ENCODE data around the gene COL25A1.

The COL25A1 gene

GRCh38 chr4:109302361-109303139 is at the start of gene COL25A1:
Gene COL25A1 (minus strand): TSS chr4:109302658.
- peak in 1 of 2 donors; percentile 4 for DNase-seq (ENCODE audit: low read depth in 2 of 2)

GRCh38 chr4:109350121-109350520 is 47.7 kb upstream of the COL25A1 start:
- DNase-seq (ENCODE audit: low read depth in 2 of 2), result no peak

DNA sequence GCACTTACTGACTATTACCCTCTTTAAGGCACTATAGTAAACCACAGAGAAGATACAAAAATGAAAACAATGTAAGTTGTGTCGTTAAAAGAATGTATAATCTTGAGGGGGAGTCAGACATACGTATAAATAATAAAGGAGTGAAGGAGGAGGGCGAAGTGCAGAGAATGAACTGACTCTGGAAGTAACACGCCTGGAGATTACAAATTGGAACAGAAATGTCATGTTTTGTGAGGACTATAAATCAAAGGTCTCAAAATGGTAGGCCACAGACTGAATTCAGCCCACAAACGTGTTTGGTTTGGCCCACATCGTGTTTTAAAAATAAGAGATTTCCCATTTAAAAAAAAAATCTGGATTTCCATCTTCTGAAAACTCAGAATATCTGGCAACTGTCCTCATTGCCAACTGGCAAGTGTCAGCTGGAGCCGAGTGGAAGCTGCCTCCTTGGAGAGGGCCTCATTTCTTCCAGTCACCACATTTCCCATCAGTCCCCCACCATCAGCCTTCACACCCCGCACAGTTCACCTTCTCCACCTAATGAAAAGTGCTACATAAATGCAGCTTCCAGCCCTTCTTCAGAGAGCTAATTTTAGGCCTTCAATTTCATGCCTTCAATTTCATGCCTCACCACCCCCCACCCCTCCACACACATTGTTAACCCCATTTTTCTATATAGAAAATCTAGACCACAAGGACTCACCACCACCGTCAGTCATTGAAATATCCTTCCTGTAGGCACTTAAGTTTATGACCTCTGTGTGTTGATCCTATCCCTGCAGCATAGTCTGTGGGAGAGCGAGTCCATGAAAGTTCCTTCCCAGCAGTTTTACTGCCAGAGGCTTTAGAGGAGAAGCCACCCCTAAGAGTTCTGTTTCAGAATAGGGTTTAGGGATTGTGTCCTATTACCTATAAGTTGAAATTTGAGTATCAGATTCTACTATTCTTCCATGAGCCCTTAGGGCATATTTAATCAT is 32.0 kb upstream of the COL25A1 start:
- no peak for DNase-seq (ENCODE audit: low read depth in 2 of 2)

DNA sequence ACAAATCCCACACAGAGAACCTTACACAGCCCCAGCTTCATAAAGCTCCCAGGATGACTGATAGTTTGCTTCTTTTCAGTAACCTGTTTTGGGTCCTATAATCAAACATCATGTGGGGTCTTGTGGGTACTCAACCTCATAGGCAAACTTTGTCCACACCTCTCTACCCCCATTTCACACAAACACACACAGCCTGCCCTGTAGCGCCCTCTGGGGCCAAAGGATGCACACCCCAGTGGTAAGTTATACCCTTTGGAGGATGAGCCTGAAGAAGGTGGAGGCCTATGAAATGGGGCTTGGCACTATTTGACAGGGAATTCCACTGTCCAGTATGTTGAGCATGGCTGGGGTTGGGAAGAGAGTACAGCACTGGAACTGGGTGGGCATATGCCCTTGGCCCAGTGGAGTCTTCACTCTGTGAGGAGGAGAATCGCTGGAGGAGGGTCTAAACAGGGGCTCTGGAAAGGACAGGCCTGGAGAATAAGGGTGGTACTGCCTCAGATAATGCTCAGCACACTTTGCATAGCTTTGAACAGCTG is 30.5 kb upstream of the COL25A1 start:
- DNase-seq (ENCODE audit: low read depth in 2 of 2), result no peak

DNA sequence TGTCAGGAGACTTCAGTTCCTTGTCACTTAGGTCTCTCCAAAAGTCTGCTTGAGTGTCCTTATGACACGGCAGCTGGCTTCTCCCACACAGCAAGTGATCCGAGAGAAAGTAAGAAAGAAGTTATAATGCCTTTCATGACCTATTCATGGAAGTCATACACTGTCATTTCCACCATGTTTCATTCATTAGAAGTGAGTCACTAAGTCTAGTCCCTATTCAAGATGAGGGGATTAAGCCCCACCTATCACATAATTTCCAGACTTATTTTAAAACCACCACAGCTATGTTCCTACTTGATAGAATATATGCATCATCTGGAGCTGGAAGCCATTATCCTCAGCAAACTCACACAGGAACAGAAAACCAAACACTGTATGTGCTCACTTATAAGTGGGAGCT is 25.2 kb upstream of the COL25A1 start:
- no peak for DNase-seq (ENCODE audit: low read depth in 2 of 2)

DNA sequence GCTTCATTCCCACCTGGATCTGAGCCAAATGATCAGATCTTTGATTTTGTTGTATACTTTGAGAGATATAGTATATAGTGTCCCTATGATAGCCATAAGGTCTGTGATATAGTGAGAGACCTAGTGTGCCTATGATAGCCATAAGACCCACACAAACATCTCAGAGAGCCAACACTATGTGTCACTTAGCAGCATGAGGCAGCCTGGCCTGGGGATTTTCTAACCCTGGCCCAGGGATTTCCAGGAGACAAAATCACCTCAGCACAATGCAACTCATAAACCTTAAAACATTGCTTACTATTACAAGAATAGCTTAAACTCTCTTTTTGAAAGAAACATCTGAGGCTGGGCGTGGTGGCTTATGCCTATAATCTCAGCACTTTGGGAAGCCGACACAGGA is 23.2 kb upstream of the COL25A1 start:
- no peak for DNase-seq (ENCODE audit: low read depth in 2 of 2)

DNA sequence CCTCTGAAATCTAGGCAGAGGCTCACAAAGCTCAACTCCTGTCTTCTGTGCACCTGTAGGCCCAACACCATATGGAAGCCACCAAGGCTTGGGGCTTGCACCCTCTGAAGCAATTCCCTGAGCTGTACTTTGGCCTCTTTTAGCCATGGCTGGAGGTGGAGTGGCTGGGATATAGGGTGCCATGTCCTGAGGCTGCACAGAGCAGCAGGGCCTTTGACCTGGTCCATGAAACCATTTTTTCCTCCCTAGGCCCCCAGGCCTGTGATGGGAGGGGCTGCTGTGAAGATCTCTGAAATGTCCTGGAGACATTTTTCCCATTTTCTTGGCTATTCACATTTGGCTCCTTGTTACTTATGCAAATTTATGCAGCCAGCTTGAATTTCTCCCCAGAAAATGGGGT is 20.9 kb upstream of the COL25A1 start:
- DNase-seq (ENCODE audit: low read depth in 2 of 2), result no peak

DNA sequence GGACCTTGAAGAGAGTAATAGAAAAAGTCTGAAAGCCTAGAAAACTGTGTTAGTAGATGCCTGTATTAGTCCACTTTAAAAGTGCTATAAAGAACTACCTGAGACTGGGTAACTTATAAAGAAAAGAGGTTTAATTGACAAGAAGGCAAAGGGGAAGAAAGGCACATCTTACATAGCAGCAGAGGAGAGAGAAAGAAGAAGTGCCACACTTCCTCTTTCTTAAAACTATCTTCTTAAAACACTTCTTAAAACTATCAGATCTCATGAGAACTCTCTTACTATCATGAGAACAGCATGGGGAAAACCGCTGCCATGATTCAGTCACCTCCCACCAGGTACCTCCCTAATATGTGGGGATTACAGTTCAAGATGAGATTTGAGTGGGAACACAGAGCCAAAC is 18.8 kb upstream of the COL25A1 start:
- DNase-seq (ENCODE audit: low read depth in 2 of 2), result no peak

DNA sequence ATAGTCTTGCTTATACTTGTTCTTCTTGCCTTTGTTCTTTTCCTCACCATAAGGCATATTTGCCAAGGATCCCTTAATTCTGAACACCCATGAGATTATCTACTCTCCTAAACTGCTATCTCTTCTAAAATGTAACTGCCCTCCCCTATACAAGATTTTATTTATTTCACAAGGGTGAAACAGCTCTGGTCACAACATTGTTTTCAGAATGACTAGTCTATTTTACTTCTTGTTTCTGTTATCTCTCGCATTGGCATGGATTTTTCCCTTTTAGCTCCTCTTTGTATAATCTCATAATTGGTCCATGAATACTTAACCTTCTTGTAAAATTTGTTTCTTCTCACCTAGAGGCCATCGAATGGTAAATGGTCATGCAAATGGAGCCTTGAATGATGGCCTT is 17.2 kb upstream of the COL25A1 start:
- no peak for DNase-seq (ENCODE audit: low read depth in 2 of 2)

DNA sequence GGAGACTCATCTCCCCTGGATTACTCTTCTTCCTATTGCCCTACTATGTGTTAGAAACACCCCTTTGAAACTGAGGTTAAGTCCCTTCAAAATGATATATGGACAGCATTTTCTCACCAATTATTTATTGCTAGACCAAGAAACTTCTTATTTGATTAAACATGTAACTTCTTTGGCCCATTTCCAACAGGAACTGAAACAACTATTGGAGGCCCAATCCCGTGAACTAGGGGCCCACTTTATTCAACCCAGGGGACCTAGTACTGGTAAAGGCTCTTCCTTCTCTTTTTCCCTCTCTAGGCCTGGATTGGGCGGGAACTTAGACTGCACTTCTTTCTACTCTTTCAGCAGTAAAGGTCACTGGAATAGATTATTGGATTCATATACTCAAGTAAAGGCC is 16.7 kb upstream of the COL25A1 start:
- no peak for DNase-seq (ENCODE audit: low read depth in 2 of 2)

GRCh38 chr4:109315818-109316217 is 13.4 kb upstream of the COL25A1 start:
- no peak for DNase-seq (ENCODE audit: low read depth in 2 of 2)

DNA sequence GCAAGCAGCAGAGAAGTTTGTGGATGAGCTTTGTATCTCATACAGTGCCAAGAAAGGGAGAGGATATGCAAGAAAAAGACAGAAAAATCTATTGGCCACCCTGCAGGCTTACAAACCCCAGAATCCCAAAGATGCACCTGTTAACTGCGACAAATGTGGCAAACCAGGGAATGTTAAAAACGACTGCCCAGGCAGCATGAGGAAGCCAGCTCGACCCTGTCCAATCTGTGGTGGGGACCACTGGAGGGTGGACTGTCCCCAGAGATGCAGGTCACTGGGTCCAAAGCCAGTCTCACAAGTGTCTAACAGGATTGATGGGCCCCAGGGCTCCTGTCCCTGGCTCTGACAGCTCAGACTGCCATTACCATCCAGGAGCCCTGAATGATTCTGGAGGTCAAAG is 12.9 kb upstream of the COL25A1 start:
- no peak for DNase-seq (ENCODE audit: low read depth in 2 of 2)

DNA sequence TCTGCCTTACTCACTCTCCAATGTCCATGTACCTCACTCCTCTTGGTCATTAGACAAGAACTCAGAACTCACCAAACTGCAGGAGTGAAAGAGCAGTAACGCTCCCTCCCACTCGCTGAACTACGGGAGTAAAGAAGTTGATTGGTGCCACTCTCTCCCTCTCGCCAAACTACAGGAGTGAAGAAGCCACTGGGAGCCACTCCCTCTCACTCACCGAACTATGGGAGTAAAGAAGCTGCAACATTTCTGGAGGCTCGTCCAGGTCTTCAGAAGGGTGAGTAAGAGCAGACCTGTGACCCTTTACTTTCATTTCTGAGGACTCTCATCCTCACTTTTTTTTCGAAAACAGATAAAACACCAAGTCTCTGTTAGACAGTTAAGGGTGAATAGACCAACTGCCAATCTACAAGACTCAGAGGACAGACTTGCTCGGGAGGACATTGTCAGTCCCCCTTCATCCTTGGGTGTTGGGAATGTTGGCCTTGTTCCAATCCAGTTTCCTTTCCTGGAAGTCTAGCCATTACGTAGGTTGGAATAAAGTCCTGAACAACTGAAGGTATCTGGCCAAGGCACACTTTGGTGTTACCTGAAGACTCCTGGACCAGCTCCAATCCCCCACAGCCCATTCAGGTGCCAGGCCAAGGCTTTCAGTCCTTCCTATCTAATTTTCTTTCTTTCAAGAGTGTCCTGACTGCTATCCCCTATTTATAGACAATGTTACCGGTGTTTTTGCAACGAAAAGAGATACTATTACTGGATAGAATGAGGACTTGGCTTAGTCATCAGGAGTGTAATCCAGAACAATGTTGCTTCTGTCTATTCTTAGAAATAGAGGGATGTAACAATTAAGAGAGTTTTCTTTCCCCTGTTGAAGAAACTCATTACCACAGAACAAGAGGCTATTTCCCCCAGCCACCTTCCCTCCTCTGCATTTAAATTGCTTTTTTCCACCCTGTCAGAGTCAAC is 11.0 kb upstream of the COL25A1 start:
- DNase-seq (ENCODE audit: low read depth in 2 of 2), result no peak

DNA sequence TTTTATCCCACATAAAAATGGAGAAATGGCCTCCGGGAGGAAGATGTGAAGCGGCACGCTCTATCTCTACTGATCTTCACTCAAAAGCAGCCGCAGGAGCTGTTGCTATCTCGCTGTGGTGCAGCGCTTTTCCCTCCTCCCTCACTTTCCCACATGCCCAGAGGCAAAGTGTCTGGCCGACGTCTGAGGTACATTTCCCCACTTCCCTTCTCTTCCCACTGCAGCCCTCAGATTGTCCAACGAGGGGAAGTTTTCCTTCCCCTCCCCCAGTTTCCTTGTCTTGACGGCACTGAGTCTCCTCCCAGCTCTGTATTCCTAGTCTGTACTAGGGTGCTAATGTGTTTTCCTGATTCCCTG is 660 bp upstream of the COL25A1 start:
- no peak for DNase-seq (ENCODE audit: low read depth in 2 of 2)

DNA sequence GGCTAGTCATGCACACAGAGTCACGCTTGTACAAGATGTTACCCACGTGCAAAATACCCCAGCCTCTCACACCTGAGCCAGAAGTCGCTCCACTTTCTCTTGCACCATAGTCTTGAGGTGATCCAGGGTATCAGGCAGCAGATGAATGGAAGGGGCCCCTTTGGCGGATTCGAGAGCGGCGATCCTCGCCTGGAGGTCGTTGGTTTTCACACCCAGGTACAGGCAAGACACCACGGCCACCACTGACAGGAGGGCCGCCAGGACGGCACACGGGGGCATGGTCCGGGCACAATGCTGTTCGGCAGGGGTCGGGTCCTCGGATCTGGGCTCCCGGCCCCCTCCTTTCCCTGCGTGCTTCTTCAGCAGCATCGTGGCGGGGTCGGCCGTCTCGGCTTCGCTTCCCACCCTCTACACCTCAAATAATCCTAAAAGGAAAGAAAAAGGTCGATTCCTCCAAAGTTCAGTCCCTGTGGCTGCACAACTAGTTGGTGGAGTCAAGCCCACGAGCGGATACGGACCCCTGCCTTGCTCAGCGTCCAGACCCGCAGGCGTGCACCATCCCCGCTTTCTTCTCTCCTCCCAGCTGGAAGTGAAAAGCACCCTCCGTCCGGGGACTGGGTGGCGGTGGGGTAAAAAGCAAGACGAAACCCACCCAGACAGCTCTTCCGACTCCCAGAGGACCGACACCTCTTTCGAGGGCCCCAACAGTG is 652 bp downstream of the COL25A1 start:
- no peak for DNase-seq (ENCODE audit: low read depth in 2 of 2)

DNA sequence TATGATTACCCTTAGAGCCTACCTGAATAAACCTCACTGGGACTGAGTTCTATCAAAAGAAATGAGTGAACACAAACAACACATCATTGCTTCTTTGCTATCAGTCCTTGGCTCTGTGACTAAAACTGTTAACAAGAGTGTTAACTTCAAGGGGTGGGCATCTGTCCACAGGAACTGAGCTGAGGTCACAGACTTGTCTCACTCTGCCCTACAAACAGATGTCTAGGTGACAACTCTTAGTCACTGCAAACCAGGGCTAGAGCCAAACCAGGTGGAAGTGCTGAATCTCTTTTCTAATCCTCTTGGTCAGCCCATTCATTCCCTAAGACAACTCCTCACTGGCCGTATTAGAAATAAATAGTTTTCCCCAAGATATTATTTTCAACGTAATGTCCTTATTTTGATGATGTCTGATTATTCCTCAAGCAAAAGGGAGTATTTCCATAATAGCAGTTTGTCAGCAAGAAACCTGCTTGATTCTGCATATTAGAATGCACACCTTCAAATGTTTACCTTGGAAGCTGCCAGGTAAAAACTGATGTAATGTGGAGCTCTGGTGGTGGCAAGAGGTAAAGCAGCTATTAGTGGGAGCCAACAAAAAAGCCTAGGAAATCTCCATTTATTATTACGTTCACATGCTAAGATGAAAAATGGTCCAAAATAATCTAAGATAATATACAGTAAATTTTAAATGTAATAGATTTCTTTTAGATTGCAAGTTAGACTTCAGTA is 4.0 kb downstream of the COL25A1 start:
- DNase-seq (ENCODE audit: low read depth in 2 of 2), result no peak

DNA sequence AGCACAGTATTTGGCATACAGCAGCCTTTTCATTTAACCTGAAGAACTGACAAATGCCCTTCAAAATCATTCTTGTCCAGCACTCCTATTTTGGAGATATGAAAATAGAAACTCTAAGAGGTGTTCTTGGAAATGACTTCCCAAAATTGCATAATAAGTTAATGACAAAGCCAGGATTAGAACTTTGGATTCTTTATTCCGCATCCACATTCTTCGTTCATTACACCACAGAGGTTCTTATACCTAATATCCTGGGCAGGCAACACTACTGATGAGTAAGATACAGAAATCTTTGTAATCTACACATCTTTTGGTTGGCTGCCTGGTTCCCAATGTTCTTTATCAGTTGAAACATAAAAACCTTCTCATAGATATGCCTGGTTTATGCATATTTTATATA is 5.9 kb downstream of the COL25A1 start:
- no peak for DNase-seq (ENCODE audit: low read depth in 2 of 2)

GRCh38 chr4:109295081-109295480 is 7.4 kb downstream of the COL25A1 start:
- no peak for DNase-seq (ENCODE audit: low read depth in 2 of 2)

DNA sequence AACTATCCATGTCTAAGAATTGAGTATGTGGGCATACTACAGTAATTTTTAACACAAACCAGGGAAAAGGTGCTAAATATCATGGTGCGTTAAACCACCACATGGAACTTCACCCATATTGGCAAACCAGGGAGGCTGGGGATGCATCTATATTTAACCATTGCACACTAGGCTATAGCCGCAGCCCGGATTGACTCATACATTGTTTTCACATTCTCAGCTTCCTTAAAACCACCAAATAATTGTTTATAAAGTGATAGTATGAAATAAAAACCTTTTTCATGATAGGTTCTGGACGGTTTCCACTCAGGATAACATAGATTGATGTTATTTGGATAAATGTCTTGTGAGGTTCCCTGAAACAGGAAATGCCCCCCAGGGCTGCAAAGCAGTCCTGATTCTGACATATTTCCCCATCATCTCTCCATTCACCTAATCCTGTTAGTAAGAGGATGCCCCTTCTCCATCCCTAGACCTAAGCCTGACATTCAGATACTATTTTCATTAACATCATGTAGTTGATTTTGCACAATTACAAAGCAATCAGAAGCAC is 7.9 kb downstream of the COL25A1 start:
- no peak for DNase-seq (ENCODE audit: low read depth in 2 of 2)

GRCh38 chr4:109294006-109294405 is 8.5 kb downstream of the COL25A1 start:
- no peak for DNase-seq (ENCODE audit: low read depth in 2 of 2)
